Upper lobe of right lung (tissue), 1 donor: ENCODE data around the gene TEKT2. TPM values are rescaled to one million over a fixed set of nuclear protein-coding genes. Genes with fewer than 3 reads are reported as not detected.
A peak's percentile ranks its signal among the peaks of the same experiment; 100 is the strongest.

Experiments
- ATAC-seq: fragments of 200-7000 bp; cut with Tn5 transposase; one replicate; pipeline ENCODE4 v1.9.1; 2020; ENCODE audit warnings: mild to moderate bottlenecking, moderate library complexity
- DNase-seq: peaks from one replicate; pipeline ENCODE4 v3.0.0-alpha.2; 2020
- H3K27ac ChIP-seq: fragments of 200-600 bp; one replicate; pipeline ENCODE4 v1.8.0; 2022
- H3K27me3 ChIP-seq: fragments of 200-600 bp; one replicate; pipeline ENCODE4 v1.8.0; 2022; ENCODE audit warnings: mild to moderate bottlenecking
- H3K36me3 ChIP-seq: fragments of 200-600 bp; one replicate; pipeline ENCODE4 v1.8.0; 2022
- H3K4me1 ChIP-seq: fragments of 200-600 bp; one replicate; pipeline ENCODE4 v1.8.0; 2022
- H3K4me3 ChIP-seq: fragments of 200-600 bp; one replicate; pipeline ENCODE4 v1.8.0; 2022; ENCODE audit warnings: mild to moderate bottlenecking
- H3K9me3 ChIP-seq: fragments of 200-600 bp; one replicate; pipeline ENCODE4 v1.8.0; 2022
- intact Hi-C: fragments of 100-400 bp; cut with DNase I; formaldehyde crosslinking; loops from one replicate; pipeline ENCODE4 v1.11.0; 2022
- total RNA-seq: library from RNA; stranded (reverse); fragmentation: NEBNext Ultra II Directional; extraction: Animal tissue kit (Norgen Biotek cat#: 25700); gene quantifications from one replicate; pipeline ENCODE4 v1.2.1, GENCODE V29; 2021
- TF ChIP-seq, protein P1 (sequence below): fragments of 200-600 bp; IDR thresholded peaks from one replicate; pipeline ENCODE4 v1.8.0; 2022; ENCODE audit warnings: antibody characterized with exemption
- donor health status: DM: no; HTN: yes; CAD: no; lungs with severe emphysema.

Gene TEKT2
- total RNA-seq, 1 donor from 2014 or later, result 0.35 TPM

DNA sequence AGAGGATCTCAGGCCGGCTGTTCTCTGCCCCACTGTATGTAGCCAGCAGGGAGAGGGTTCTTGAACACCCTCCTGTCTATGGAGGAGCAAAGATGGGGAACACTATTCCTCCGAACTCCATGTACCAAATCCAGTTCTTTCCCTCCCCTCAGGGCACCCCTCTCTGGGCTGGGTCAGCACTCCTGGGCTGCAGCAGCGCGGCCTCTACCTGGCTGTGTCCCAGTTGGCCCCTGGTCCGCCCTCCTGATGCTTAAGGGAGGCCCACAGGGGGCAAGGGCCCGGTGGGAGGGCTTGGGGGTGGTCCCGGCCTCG lies 4.3 kb downstream of the TEKT2 start:
- Histone ChIP-seq H3K27me3 (peaks cover 8% of the 10 kb centered on the region), H3K4me3 (peak overlapping the region; percentile 100), H3K27ac (peak overlapping the region; percentile 94), H3K36me3 (peaks cover 23% of the 10 kb centered on the region), H3K4me1 (peaks cover 28% of the 10 kb centered on the region), H3K9me3 (no peaks in the 10 kb centered on the region)
- TF ChIP-seq, protein P1, sequence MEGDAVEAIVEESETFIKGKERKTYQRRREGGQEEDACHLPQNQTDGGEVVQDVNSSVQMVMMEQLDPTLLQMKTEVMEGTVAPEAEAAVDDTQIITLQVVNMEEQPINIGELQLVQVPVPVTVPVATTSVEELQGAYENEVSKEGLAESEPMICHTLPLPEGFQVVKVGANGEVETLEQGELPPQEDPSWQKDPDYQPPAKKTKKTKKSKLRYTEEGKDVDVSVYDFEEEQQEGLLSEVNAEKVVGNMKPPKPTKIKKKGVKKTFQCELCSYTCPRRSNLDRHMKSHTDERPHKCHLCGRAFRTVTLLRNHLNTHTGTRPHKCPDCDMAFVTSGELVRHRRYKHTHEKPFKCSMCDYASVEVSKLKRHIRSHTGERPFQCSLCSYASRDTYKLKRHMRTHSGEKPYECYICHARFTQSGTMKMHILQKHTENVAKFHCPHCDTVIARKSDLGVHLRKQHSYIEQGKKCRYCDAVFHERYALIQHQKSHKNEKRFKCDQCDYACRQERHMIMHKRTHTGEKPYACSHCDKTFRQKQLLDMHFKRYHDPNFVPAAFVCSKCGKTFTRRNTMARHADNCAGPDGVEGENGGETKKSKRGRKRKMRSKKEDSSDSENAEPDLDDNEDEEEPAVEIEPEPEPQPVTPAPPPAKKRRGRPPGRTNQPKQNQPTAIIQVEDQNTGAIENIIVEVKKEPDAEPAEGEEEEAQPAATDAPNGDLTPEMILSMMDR, result no peak
- intact Hi-C loops, result no loop called here
- no peak for DNase-seq
- no peak for ATAC-seq

GRCh38 chr1:36088577-36089392 lies 4.9 kb downstream of the TEKT2 start, which contains the start of gene ADPRS:
ADPRS (plus strand) TSS chr1:36088892; CDS start chr1:36088905, 13 bp downstream.
- H3K4me3 ChIP-seq, result peak within 1 kb of the TSS; percentile 100
- intact Hi-C loops, result no loop called here
- H3K27ac ChIP-seq, result peak within 1 kb of the TSS; percentile 94
- ATAC-seq, result peak; percentile 96
- H3K27me3 ChIP-seq, result peaks cover 2% of the 10 kb centered on the region
- H3K9me3 ChIP-seq, result no peaks in the 10 kb centered on the region
- TF ChIP-seq, protein P1, result peak; percentile 97
- peaks cover 28% of the 10 kb centered on the region for H3K36me3 ChIP-seq
- peak; percentile 95 for DNase-seq
- peaks cover 25% of the 10 kb centered on the region for H3K4me1 ChIP-seq

GRCh38 chr1:36089393-36090121 lies 5.7 kb downstream of the TEKT2 start:
- H3K9me3 ChIP-seq, result no peaks in the 10 kb centered on the region
- H3K27ac ChIP-seq, result peak overlapping the region; percentile 94
- TF ChIP-seq, protein P1, result no peak
- peak overlapping the region; percentile 100 for H3K4me3 ChIP-seq
- DNase-seq (peak; percentile 72), ATAC-seq (peak; percentile 47)
- H3K4me1 ChIP-seq, result peaks cover 18% of the 10 kb centered on the region
- H3K36me3 ChIP-seq, result peaks cover 36% of the 10 kb centered on the region
- intact Hi-C loops, result no loop called here
- no peaks in the 10 kb centered on the region for H3K27me3 ChIP-seq

GRCh38 chr1:36091141-36091540 lies 7.2 kb downstream of the TEKT2 start:
- peaks cover 25% of the 10 kb centered on the region for H3K4me1 ChIP-seq
- no peak for ATAC-seq
- H3K27me3 ChIP-seq, result no peaks in the 10 kb centered on the region
- no peaks in the 10 kb centered on the region for H3K9me3 ChIP-seq
- no peak overlapping the region for H3K4me3 ChIP-seq
- peaks cover 43% of the 10 kb centered on the region for H3K36me3 ChIP-seq
- TF ChIP-seq, protein P1, result no peak
- peak; percentile 39 for DNase-seq
- no peak overlapping the region for H3K27ac ChIP-seq
- intact Hi-C loops, result no loop called here

DNA sequence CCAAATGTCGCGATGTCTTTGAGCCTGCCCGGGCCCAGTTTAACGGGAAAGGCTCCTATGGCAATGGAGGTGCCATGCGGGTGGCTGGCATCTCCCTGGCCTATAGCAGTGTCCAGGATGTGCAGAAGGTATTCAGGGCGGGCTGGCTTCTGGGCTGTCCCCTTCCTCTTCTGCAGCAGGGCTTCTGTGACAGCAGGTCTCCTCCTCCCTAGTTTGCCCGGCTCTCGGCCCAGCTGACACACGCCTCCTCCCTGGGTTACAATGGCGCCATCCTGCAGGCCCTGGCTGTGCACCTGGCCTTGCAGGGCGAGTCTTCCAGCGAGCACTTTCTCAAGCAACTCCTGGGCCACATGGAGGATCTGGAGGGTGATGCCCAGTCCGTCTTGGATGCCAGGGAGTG lies 7.8 kb downstream of the TEKT2 start:
- intact Hi-C loops, result no loop called here
- no peak for ATAC-seq
- Histone ChIP-seq H3K36me3 (peaks cover 48% of the 10 kb centered on the region), H3K27me3 (no peaks in the 10 kb centered on the region), H3K27ac (no peak overlapping the region), H3K9me3 (no peaks in the 10 kb centered on the region), H3K4me1 (peaks cover 31% of the 10 kb centered on the region), H3K4me3 (no peak overlapping the region)
- peak; percentile 46 for DNase-seq
- TF ChIP-seq, protein P1, result no peak
